Inferior parietal cortex (tissue), 1 donor: Measurements from ENCODE around the gene ANO4.
A peak's percentile ranks its signal among the peaks of the same experiment; 100 is the strongest.

Source experiments
- DNase-seq: peaks from one replicate; pipeline ENCODE4 v3.0.0-alpha.2; 2016; ENCODE audit errors: extremely low spot score

ANO4 gene

GRCh38 chr12:100794441-100795173 lies at the start of gene ANO4:
ANO4 (plus strand) TSS chr12:100794776; CDS start chr12:100901786, 107,010 bp downstream.
- DNase-seq = peak; percentile 63

GRCh38 chr12:100745378-100746071 lies 49.1 kb upstream of the ANO4 start:
- DNase-seq = no peak

- DNase-seq = no peak
Observed at GRCh38 chr12:100752841-100753240, 41.7 kb upstream of the ANO4 start.

- no peak for DNase-seq
Observed at GRCh38 chr12:100753837-100754236, 40.7 kb upstream of the ANO4 start.

- DNase-seq = no peak
Observed at GRCh38 chr12:100755186-100755585, 39.4 kb upstream of the ANO4 start.

- no peak for DNase-seq
Observed at GRCh38 chr12:100758083-100758482, 36.5 kb upstream of the ANO4 start.

GRCh38 chr12:100767371-100767770 lies 27.2 kb upstream of the ANO4 start:
- no peak for DNase-seq

GRCh38 chr12:100767950-100768349 lies 26.6 kb upstream of the ANO4 start:
- DNase-seq = no peak

- DNase-seq = no peak
Observed at GRCh38 chr12:100778967-100779590, 15.5 kb upstream of the ANO4 start.

GRCh38 chr12:100789146-100789545 lies 5.4 kb upstream of the ANO4 start:
- no peak for DNase-seq

GRCh38 chr12:100789975-100790374 lies 4.6 kb upstream of the ANO4 start:
- DNase-seq = no peak

- DNase-seq = no peak
Observed at GRCh38 chr12:100790552-100790951, 4.0 kb upstream of the ANO4 start.

GRCh38 chr12:100793182-100793581 lies 1.4 kb upstream of the ANO4 start:
- peak; percentile 17 for DNase-seq

- DNase-seq = peak; percentile 56
Observed at GRCh38 chr12:100795174-100795799, 711 bp downstream of the ANO4 start.

GRCh38 chr12:100795800-100796179 lies 1.2 kb downstream of the ANO4 start:
- DNase-seq = no peak

- peak; percentile 66 for DNase-seq
Observed at GRCh38 chr12:100796621-100797020, 2.0 kb downstream of the ANO4 start.

GRCh38 chr12:100797246-100797645 lies 2.7 kb downstream of the ANO4 start:
- DNase-seq = no peak

GRCh38 chr12:100797786-100798185 lies 3.2 kb downstream of the ANO4 start:
- peak; percentile 63 for DNase-seq

- peak; percentile 47 for DNase-seq
Observed at GRCh38 chr12:100798286-100799160, 3.9 kb downstream of the ANO4 start.

GRCh38 chr12:100799770-100800169 lies 5.2 kb downstream of the ANO4 start:
- DNase-seq = peak; percentile 73

- DNase-seq = no peak
Observed at GRCh38 chr12:100800723-100801122, 6.1 kb downstream of the ANO4 start.
